NCI-H446 (cell line): ENCODE results near the gene WFIKKN2.
A peak's percentile ranks its signal among the peaks of the same experiment; 100 is the strongest.
"Not testable (repeated sequence)": the region's sequence is repeated elsewhere in the genome, so short reads cannot be mapped to it uniquely, and the experiment has no call there.

ENCODE experiments used
- DNase-seq, 2 experiments: peaks; one replicate each; lab custom pipeline; 2025; lab: John Stamatoyannopoulos, UW

Gene WFIKKN2

DNA sequence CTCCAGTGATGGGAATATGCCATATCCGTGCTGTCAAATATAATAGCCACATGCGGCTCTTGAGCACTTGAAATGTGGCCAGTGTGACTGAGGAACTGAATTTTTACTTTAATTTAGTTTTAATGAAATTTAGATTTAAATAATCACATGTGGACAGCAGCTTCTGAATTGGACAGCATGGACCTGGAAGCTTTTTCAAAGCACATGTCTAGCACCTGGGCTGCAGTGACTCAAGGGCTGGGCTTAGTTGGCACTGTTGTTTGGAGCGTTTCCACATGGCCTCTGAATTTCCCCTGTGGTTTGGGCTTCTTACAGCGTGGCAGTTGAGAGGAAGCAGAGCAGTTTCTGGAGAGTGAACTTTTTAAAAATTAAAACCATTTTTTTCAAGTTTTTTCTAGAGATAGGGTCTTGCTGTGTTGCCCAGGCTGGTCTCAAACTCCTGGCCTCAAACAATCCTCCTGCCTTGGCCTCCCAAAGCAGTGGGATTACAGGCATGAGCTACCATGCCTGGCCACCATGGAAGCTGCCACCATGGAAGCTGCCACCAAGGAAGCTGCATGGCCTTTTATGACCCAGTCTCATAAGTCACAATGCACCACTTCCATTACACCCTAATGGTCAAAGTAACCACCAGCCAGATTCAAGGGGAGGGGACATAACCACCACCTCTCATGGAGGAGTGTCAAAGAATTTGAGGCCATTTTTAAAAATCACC is 37.5 kb downstream of the WFIKKN2 start:
- DNase-seq = peak in 1 of 2 experiments; percentile 32

DNA sequence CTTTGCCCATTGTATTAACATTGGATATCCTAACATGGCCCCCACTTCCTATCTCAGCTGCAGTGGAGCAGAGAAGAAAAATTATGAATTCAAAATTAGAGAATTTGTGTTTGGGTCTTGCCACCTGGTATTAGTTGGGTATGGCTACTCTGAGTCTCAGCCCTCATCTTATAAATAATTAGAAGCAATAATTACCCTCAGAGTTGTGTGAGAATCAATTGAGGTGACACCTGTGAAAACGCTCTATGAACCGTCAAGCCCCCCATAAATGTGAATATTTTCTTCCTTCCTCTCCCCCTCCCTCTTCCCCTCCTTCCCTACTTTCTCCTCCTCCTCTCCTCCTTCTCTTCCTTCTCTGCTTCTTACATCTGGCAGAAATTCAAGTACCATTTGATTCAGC is 39.7 kb downstream of the WFIKKN2 start:
- DNase-seq = no peak

DNA sequence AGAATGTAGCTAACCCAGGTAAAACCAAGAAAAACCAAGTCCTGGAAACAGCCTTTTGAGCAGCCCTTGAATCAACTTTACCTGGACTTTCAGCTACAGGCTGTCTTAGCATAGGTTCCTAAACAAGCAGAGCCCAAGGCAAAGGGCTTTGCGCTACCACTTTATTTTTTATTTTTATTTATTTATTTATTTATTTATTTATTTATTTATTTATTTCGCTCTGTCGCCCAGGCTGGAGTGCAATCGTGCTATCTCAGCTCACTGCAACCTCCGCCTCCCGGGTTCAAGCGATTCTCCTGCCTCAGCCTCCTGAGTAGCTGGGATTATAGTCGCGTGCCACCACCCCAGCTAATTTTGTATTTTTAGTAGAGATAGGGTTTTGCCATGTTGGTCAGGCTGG is 41.7 kb downstream of the WFIKKN2 start:
- DNase-seq = not testable (repeated sequence)

DNA sequence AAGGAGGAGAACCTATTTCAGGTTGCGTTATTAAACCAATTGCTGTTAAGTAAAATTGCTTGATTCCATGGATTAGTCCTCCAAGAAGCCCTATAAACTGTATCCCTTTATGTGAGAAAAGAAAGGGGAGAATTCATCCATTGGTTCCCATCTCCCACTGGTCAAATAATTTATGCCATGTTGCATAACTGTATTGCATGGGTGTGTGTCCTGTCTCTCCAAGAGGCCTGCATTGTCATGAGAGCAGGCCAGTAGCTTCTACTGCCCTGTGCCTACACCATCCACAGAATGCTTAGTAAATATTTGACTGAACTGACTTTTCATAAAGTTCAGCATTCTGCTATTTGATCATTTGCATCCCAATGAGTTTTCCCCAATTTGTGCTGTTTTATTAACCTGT is 42.5 kb downstream of the WFIKKN2 start:
- no peak for DNase-seq

DNA sequence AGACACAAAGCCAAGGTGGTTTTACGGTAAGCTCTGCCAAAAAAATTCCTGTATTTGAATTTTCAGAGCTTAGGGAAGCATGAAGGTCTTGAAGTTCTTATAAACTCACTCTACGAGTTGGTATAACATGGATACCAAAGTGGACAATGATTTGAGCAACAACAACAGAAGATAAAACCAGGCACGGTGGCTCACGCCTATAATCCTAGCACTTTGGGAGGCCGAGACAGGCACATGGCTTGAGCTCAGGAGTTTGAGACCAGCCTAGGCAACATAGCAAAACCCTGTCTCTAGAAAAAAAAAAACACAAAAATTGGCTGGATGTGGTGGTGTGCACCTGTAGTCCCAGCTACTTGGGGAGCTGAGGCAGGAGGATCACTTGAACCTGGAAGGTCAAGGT is 43.7 kb downstream of the WFIKKN2 start:
- DNase-seq = no peak

DNA sequence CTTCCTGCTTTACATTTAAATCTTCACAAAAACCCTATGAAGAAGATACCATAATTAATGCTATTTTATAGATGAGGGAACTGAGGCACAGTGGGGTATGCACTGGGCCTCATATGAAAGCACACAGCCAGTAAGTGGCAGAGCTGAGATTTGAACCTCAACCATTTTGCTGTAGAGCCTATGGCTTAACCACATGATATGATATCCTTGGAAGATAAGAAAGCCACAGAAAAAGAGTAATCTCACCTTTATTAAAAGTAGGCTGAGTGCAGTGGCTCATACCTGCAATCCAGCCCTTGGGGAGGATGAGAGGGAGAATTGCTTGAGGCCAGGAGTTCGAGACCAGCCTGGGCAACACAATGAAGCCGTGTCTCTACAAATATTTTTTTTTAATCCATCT is 45.8 kb downstream of the WFIKKN2 start:
- no peak for DNase-seq

DNA sequence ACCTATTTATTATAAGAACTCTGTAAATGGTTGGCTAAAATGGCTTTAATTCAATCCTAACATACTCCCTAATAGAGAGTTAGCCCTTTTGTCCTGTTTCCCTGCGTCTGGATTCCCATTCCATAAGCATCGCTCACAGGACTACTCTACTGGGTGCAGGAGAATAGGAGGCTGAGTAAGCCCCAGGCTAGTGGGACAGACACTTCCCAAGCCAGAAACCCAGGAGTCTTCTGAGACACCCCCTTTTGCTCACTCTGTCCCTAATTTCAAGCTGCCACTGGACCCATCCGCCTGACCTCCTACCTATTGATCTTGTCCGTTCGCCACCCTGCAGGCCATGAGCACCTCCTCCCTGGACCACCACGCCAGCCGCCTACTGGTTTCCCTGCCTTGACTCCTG is 47.5 kb downstream of the WFIKKN2 start:
- no peak for DNase-seq

DNA sequence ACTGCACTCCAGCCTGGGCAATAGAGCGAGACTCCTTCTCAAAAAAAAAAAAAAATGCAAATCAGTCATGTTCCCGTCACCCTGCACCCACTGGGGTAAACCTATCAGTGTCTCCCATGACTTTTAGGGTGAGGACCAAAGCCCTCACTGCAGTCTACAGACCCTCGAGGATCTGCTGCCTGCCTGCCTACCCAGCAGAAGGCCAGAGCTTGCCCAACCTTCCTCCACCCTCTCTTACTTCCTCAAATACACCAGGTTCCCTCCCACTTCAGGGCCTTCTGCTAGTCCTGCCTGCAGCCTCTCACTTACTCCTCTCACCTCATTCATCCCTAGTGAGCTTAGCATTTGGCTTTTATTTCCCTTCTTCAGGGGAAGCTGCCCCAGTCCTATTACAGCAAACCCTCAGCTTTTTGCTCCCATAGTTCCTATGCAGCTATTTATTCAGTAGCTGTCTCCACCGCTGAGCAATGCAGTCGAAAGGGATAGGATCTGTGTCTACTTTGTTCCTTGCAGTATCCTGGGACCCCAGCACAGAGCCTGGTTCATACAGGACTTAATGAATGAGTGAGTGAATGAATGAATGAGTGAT is 48.6 kb downstream of the WFIKKN2 start:
- DNase-seq = no peak

DNA sequence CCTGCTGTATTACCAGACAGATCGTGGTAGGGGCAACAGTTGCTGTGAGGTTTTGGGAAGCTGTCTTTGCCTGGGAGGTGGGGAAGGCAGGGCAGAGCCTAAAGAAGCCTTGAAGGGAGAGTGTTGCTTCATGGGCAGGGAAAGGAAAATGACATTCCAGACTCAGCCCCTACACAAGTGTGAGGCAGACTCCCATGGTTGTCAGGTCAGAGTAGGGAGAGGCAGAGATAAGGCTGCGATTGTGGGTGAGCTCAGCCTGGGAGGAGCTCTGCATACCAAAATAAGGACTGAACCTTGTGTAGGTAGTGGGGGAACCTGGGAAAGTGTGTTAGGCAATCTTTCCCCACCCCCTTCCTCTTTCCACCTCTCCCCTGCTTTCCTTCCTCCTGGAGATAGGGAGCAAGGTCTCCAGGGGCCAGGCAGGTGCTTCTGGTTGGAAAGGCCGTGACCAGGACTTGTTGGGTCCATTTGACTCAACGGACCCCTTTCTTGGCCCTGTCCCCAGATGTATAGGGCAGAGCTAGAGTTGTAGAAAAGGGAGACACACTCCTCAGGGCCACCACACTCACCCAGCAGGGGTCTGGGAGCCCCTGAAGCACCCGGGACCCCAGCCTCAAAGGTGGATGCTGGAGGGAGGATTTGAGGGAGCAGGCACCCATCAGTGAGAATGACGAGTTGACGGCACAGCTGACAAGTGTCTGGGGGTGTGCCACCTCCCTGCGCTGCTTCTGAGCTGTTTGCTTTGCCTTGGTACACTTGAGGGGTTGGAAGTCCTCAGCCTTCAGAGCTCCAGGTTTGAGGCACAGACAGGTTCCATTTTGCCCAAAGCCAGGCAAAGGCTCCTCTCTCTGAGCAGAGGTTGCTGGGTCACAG is 49.3 kb downstream of the WFIKKN2 start:
- no peak for DNase-seq

DNA sequence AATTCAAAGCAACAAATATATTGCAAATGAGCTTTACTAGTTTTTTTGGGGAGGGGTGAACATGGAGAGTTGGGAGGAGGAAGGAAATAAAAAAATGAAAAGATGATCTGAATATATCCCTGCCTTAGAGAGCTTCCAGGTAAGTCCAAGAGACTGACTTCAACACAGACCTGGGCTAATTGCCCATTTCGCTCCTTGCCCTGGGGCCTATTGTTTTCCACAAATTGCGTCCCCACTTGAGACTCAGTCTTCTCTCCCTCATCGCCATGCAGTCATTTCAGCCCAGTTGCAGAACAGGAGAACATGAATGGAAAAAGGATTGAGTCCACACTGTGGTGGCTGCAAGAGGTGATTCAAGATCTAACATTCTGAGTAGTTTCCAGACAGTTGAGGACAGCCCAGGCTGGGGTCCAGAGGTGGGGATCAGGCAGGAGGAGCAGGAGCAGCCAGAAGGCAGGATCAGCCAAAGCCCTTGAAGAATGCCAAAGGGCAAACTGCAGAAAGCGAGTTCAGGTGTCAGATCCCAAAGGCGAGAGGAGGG is 52.4 kb downstream of the WFIKKN2 start:
- no peak for DNase-seq

DNA sequence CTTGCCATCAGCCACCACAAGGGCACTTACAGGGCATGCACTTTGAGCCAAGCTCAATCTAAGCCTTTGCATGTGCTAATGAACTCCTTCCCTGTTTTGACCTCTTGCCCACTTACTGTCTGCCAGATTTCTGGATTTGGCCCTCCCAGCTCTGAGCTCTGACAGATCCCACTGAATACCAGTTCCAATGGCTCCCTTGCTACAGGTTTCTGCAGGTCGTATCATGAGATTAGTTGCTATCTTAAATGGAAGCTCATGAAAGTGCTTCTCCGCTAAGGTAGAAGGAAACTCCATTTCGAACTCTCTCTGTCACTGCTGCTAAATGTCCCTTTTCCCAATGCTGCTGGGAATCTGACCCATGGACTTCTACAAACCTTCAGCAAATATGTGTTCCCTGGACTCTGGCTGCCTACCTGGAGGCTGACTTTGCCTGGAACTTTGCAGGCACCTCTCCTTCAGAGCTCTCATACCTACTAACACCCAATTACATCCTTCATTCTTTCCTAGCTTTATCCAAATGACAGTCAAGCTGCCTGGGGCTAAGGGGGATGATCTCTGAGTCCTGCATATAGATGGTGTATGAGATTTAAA is 54.2 kb downstream of the WFIKKN2 start:
- DNase-seq = no peak

DNA sequence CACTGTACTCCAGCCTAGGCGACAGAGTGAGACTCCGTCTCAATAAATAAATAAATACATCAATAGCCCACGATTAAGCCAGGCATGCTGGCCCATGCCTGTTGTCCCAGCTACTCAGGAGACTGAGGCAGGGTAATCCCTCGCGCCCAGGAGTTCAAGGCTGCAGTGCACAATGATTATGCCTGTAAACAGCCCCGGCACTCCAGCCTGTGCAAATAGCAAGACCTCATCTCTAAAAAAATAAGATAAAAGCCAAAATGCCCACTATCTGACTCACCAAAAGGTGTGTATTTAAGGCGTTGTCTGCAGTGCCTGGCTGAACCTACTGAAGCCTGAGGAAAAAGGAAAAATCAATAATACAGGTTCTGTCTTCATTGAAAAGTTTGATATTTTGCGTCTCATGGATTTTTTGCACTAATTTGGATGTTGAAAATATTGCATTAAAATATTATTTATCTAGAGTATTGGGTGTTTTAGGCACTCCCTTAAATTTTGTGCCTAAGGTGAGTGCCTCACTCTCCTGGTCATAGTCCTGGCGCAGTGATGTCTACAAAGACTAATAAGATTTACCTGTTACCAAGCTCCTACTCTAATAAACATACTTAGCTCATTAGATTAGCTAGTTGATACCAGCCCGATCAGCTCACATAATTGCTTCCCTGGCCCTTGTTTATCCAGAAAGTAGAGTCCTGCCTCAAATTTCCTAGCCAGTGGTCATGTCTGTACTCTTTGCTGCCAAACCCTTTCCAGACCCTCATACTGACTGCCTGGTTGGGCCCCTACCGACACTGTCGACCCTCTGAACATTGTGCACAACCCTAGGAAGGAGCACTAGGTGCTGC is 55.5 kb downstream of the WFIKKN2 start:
- no peak for DNase-seq

DNA sequence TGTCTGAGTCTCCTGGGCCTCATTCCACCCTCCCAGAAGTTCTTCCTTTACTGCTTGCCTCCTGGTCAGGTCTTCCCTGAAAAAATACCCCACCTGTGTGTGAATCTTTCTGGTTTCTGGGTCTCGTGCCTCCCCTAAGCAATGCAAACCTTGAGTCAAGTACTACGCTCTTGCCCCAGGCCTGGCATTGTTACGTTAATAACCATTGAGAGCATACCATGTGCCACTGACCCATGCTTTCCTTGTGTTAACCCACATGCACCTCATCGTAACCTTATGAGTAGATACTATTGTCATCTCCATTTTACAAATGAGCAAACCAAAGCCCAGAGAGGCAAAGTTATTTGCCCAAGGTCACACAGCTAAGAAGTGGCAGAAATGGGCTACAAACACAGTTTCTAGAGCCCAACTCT is 56.2 kb downstream of the WFIKKN2 start:
- no peak for DNase-seq
